ENCODE results near the gene PTPRD. TPM values are rescaled to one million over a fixed set of nuclear protein-coding genes. Genes with fewer than 3 reads are reported as not detected.

PTPRD gene
- total RNA-seq, 1 donor from 2014 or later: 5.7 TPM

- Mint-ChIP-seq H3K4me1 (ENCODE audit: low read depth) (peaks cover 7% of the 10 kb centered on the region), H3K4me3 (ENCODE audit: unreplicated experiment) (no peak overlapping the region), H3K9me3 (ENCODE audit: low read depth) (no peaks in the 10 kb centered on the region), H3K27ac (ENCODE audit: unreplicated experiment) (no peak overlapping the region), H3K27me3 (ENCODE audit: low read depth) (no peaks in the 10 kb centered on the region), H3K36me3 (ENCODE audit: low read depth) (no peaks in the 10 kb centered on the region)
- no peak for TF ChIP-seq CTCF (IDR thresholded peaks at IDR 0.05)
- DNase-seq (ENCODE audit: low spot score): no peak
Observed at GRCh38 chr9:8757881-8758280, 1854.9 kb downstream of the PTPRD start.

- no peak overlapping the region for H3K27ac Mint-ChIP-seq (ENCODE audit: unreplicated experiment)
Observed at GRCh38 chr9:8754751-8755150, 1858.1 kb downstream of the PTPRD start.

GRCh38 chr9:8751406-8751930 lies 1861.3 kb downstream of the PTPRD start:
- Mint-ChIP-seq H3K27ac (ENCODE audit: unreplicated experiment) (no peak overlapping the region), H3K9me3 (ENCODE audit: low read depth) (no peaks in the 10 kb centered on the region), H3K4me3 (ENCODE audit: unreplicated experiment) (no peak overlapping the region), H3K36me3 (ENCODE audit: low read depth) (no peaks in the 10 kb centered on the region), H3K4me1 (ENCODE audit: low read depth) (peaks cover 11% of the 10 kb centered on the region), H3K27me3 (ENCODE audit: low read depth) (no peaks in the 10 kb centered on the region)
- DNase-seq (ENCODE audit: low spot score): no peak
- no peak for TF ChIP-seq CTCF (IDR thresholded peaks at IDR 0.05)

More at GRCh38 chr9:8754751-8755150, 1858.1 kb downstream of the PTPRD start:
- DNase-seq (ENCODE audit: low spot score): no peak
- peaks cover 8% of the 10 kb centered on the region for H3K4me1 Mint-ChIP-seq (ENCODE audit: low read depth)
- H3K36me3 Mint-ChIP-seq (ENCODE audit: low read depth): no peaks in the 10 kb centered on the region
- H3K27me3 Mint-ChIP-seq (ENCODE audit: low read depth): no peaks in the 10 kb centered on the region
- no peak overlapping the region for H3K4me3 Mint-ChIP-seq (ENCODE audit: unreplicated experiment)
- H3K9me3 Mint-ChIP-seq (ENCODE audit: low read depth): no peaks in the 10 kb centered on the region
- TF ChIP-seq CTCF (IDR thresholded peaks at IDR 0.05): no peak

- no peak for DNase-seq (ENCODE audit: low spot score)
- peaks cover 11% of the 10 kb centered on the region for H3K4me1 Mint-ChIP-seq (ENCODE audit: low read depth)
Observed at GRCh38 chr9:8750639-8751051, 1862.2 kb downstream of the PTPRD start.

GRCh38 chr9:8745347-8745746 lies 1867.5 kb downstream of the PTPRD start:
- H3K4me3 Mint-ChIP-seq (ENCODE audit: unreplicated experiment): no peak overlapping the region
- no peaks in the 10 kb centered on the region for H3K27me3 Mint-ChIP-seq (ENCODE audit: low read depth)
- no peak overlapping the region for H3K27ac Mint-ChIP-seq (ENCODE audit: unreplicated experiment)
- no peak for DNase-seq (ENCODE audit: low spot score)
- H3K9me3 Mint-ChIP-seq (ENCODE audit: low read depth): no peaks in the 10 kb centered on the region
- no peak for TF ChIP-seq CTCF (IDR thresholded peaks at IDR 0.05)
- peaks cover 4% of the 10 kb centered on the region for H3K4me1 Mint-ChIP-seq (ENCODE audit: low read depth)
- no peaks in the 10 kb centered on the region for H3K36me3 Mint-ChIP-seq (ENCODE audit: low read depth)

More at GRCh38 chr9:8750639-8751051, 1862.2 kb downstream of the PTPRD start:
- no peak for TF ChIP-seq CTCF (IDR thresholded peaks at IDR 0.05)
- H3K27me3 Mint-ChIP-seq (ENCODE audit: low read depth): no peaks in the 10 kb centered on the region
- H3K9me3 Mint-ChIP-seq (ENCODE audit: low read depth): no peaks in the 10 kb centered on the region
- no peak overlapping the region for H3K27ac Mint-ChIP-seq (ENCODE audit: unreplicated experiment)
- H3K36me3 Mint-ChIP-seq (ENCODE audit: low read depth): no peaks in the 10 kb centered on the region
- H3K4me3 Mint-ChIP-seq (ENCODE audit: unreplicated experiment): no peak overlapping the region

Data from chondrocyte (in vitro differentiated cells).